GM21381 (cell line): ENCODE data around the gene C11orf21.

Experiments used
- ATAC-seq: cut with Tn5 transposase; IDR thresholded peaks from one replicate; pipeline ENCODE4 v1.9.1; 2021; ENCODE audit warnings: mild to moderate bottlenecking, moderate library complexity; ENCODE audit not compliant: unreplicated experiment

Gene C11orf21

GRCh38 chr11:2321311-2321683, 19.6 kb upstream of the C11orf21 start:
- ATAC-seq, result no peak

- ATAC-seq, result no peak
Measured at GRCh38 chr11:2320568-2321310, 19.0 kb upstream of the C11orf21 start.

- ATAC-seq, result no peak
Measured at GRCh38 chr11:2319791-2320472, 18.2 kb upstream of the C11orf21 start.

GRCh38 chr11:2318707-2319106, 17.0 kb upstream of the C11orf21 start:
- no peak for ATAC-seq

- ATAC-seq, result no peak
Measured at GRCh38 chr11:2318123-2318522, 16.4 kb upstream of the C11orf21 start.

- ATAC-seq, result no peak
Measured at GRCh38 chr11:2317354-2318050, 15.8 kb upstream of the C11orf21 start.

- ATAC-seq, result no peak
Measured at GRCh38 chr11:2316963-2317244, 15.2 kb upstream of the C11orf21 start.

GRCh38 chr11:2316169-2316962, 14.6 kb upstream of the C11orf21 start:
- no peak for ATAC-seq

- ATAC-seq, result no peak
Measured at GRCh38 chr11:2315395-2316168, 13.9 kb upstream of the C11orf21 start.

- ATAC-seq, result no peak
Measured at GRCh38 chr11:2314525-2315394, 13.0 kb upstream of the C11orf21 start.

GRCh38 chr11:2314136-2314524, 12.4 kb upstream of the C11orf21 start:
- no peak for ATAC-seq

GRCh38 chr11:2313051-2313951, 11.6 kb upstream of the C11orf21 start:
- no peak for ATAC-seq

GRCh38 chr11:2312232-2313042, 10.7 kb upstream of the C11orf21 start:
- no peak for ATAC-seq

- no peak for ATAC-seq
Measured at GRCh38 chr11:2311353-2312133, 9.8 kb upstream of the C11orf21 start.

GRCh38 chr11:2310786-2311352, 9.2 kb upstream of the C11orf21 start:
- ATAC-seq, result no peak

GRCh38 chr11:2310073-2310785, 8.5 kb upstream of the C11orf21 start:
- ATAC-seq, result no peak
